HG03378 (cell line): ENCODE measurements around the gene DDOST.

Experiments used
- ATAC-seq: cut with Tn5 transposase; IDR thresholded peaks from one replicate; pipeline ENCODE4 v1.9.1; 2021; ENCODE audit warnings: mild to moderate bottlenecking, moderate library complexity; ENCODE audit not compliant: unreplicated experiment

DDOST gene

GRCh38 chr1:20661207-20662109 lies at the start of gene DDOST:
Gene DDOST (minus strand): TSS chr1:20661369. CDS start chr1:20661350, 19 bp downstream.
- ATAC-seq: peak; percentile 92

- no peak for ATAC-seq
These were observed 49.5 kb upstream of the DDOST start for GRCh38 chr1:20710469-20711284.

GRCh38 chr1:20709868-20710267 lies 48.7 kb upstream of the DDOST start:
- ATAC-seq: no peak

- ATAC-seq: no peak
These were observed 47.7 kb upstream of the DDOST start for GRCh38 chr1:20708891-20709290.

- no peak for ATAC-seq
These were observed 46.9 kb upstream of the DDOST start for GRCh38 chr1:20708057-20708456.

- ATAC-seq: no peak
These were observed 45.7 kb upstream of the DDOST start for GRCh38 chr1:20706841-20707240.

- ATAC-seq: no peak
These were observed 44.1 kb upstream of the DDOST start for GRCh38 chr1:20705203-20705755.

- ATAC-seq: no peak
These were observed 43.4 kb upstream of the DDOST start for GRCh38 chr1:20704390-20705202.

- no peak for ATAC-seq
These were observed 42.1 kb upstream of the DDOST start for GRCh38 chr1:20703124-20703756.

- ATAC-seq: no peak
These were observed 41.2 kb upstream of the DDOST start for GRCh38 chr1:20702416-20702815.

- ATAC-seq: no peak
These were observed 40.7 kb upstream of the DDOST start for GRCh38 chr1:20701847-20702246.

- no peak for ATAC-seq
These were observed 40.3 kb upstream of the DDOST start for GRCh38 chr1:20701446-20701845.

GRCh38 chr1:20700636-20701215 lies 39.6 kb upstream of the DDOST start:
- no peak for ATAC-seq

GRCh38 chr1:20699558-20699957 lies 38.4 kb upstream of the DDOST start:
- ATAC-seq: no peak

- ATAC-seq: no peak
These were observed 37.2 kb upstream of the DDOST start for GRCh38 chr1:20698195-20698910.

GRCh38 chr1:20697563-20697962 lies 36.4 kb upstream of the DDOST start:
- ATAC-seq: no peak

GRCh38 chr1:20696397-20697333 lies 35.5 kb upstream of the DDOST start:
- no peak for ATAC-seq

GRCh38 chr1:20695515-20695914 lies 34.3 kb upstream of the DDOST start:
- ATAC-seq: no peak
